Heart right ventricle (tissue), 16 donors: ENCODE measurements around the gene KDM6A. TPM values are rescaled to one million over a fixed set of nuclear protein-coding genes. Genes with fewer than 3 reads are reported as not detected.

Experiments used
- ATAC-seq, 8 donors: fragments of 200-7000 bp; cut with Tn5 transposase; one replicate each; pipeline ENCODE4 v1.9.1; 2020; ENCODE audit warnings: mild to moderate bottlenecking in 8 of 8, moderate library complexity in 8 of 8, moderate number of reproducible peaks in 1 of 8
- DNase-seq, 2 donors: peaks; one replicate each; pipeline ENCODE4 v3.0.0-alpha.2; 2020
- H3K27ac ChIP-seq, 10 donors: fragments of 200-600 bp; sonication (generic) in 2 of 10; one replicate each; pipeline versions ENCODE4 v1.5.0 to v1.8.0; 2020 to 2022; ENCODE audit warnings: mild to moderate bottlenecking in 3 of 10
- H3K27me3 ChIP-seq, 7 donors: fragments of 200-600 bp; one replicate each; pipeline ENCODE4 v1.8.0; 2021 to 2022; ENCODE audit warnings: mild to moderate bottlenecking in 2 of 7
- H3K36me3 ChIP-seq, 9 donors: fragments of 200-600 bp; sonication (generic) in 1 of 9; one replicate each; pipeline versions ENCODE4 v1.5.0 to v1.8.0; 2020 to 2022; ENCODE audit warnings: mild to moderate bottlenecking in 2 of 9
- H3K4me1 ChIP-seq, 9 donors: fragments of 200-600 bp; sonication (generic) in 1 of 9; one replicate each; pipeline versions ENCODE4 v1.5.0 to v1.8.0; 2020 to 2022; ENCODE audit warnings: mild to moderate bottlenecking in 4 of 9
- H3K4me3 ChIP-seq, 10 donors: fragments of 200-600 bp; sonication (generic) in 2 of 10; one replicate each; pipeline versions ENCODE4 v1.5.0 to v1.8.0; 2020 to 2022; ENCODE audit warnings: mild to moderate bottlenecking in 7 of 10, moderate library complexity in 2 of 10
- H3K9me3 ChIP-seq, 11 donors: fragments of 200-600 bp in 10 of 11; sonication (generic) in 2 of 11; one replicate each; pipeline versions ENCODE4 v1.5.0 to v1.8.0; 2013 to 2022; ENCODE audit warnings: mild to moderate bottlenecking in 2 of 11, control low read depth in 1 of 11, moderate library complexity in 1 of 11
- CTCF ChIP-seq, 9 donors: fragments of 200-600 bp; sonication (generic) in 2 of 9; IDR thresholded peaks; one replicate each; pipeline versions ENCODE4 v1.5.0 to v1.8.0; 2021 to 2022; ENCODE audit warnings: antibody characterized with exemption in 9 of 9, mild to moderate bottlenecking in 5 of 9, moderate library complexity in 1 of 9
- WGBS, 2 donors: extraction: QIAGEN DNeasy Blood & Tissue Kit; methylation state at CpG; one replicate each; pipeline ENCODE4 v1.1.7; 2013; ENCODE audit warnings: inconsistent platforms in 1 of 2; 5-methylcytosine and 5-hydroxymethylcytosine counted together
- intact Hi-C, 10 donors: fragments of 100-400 bp; cut with DNase I; formaldehyde crosslinking; loops; one replicate each; pipeline versions ENCODE4 v1.11.1 to v1.14.2; 2022
- polyA plus RNA-seq, 2 donors: library from polyadenylated mRNA; stranded (reverse); fragments of 200-250 nt; gene quantifications; one replicate each; pipeline ENCODE4 v1.2.3, GENCODE V29; 2013
- total RNA-seq, 10 donors: library from RNA; stranded (reverse); fragmentation: NEBNext Ultra II Directional in 3 of 10; extraction: Animal tissue kit (Norgen Biotek cat#: 25700) in 3 of 10; gene quantifications; one replicate each; pipeline versions ENCODE4 v1.2.1 to v1.2.4, GENCODE V29; 2021 to 2023
- donor health status: Arrhythmogenic right ventricular cardiomyopathy.
- donor health status: ischemic (EF 13 %, LVEDD 7.1; RV severe dilation, severe dysfunction).
- donor health status: healthy with polysubstance abuse.
- donor health status: DM: no; HTN: yes; CAD: no.
- donor health status: DM: no; HTN: no; CAD: no.
- donor health status: ischemic (EF 25% LVEDD 6.9; RV normal size, moderate dysfunction).
- donor health status: ischemic (EF 25% LVEDD 5.7; RV mildly dilated, moderate dysfunction).
- donor health status: healthy.
- donor health status: DM: yes; HTN: yes; CAD: no.
- donor health status: Ischemic cardiomyopathy.
- donor health status: ischemic (EF 35%, LVEDD 5.7; RV mildly dilated, moderate dysfunction).
- donor health status: nonischemic (EF 11% LVEDD 7.7; RV severe dilation, severe dysfunction).
- donor health status: DM: yes; HTN: yes; CAD: no.
- donor health status: PGD.
- donor health status: ischemic (EF 29% LVEDD 5.4; RV normal size, mild dysfunction).
- donor health status: nonischemic (EF 23%, LVEDD 6.1; RV moderate dilation, normal function).

KDM6A gene
- total and polyA plus RNA-seq, 12 donors: 3.8 to 21.2 (median 11.8) TPM

- Histone ChIP-seq H3K4me1 (peaks cover 0 to 20% (median 0%) of the 10 kb centered on the region in 9 donors), H3K36me3 (peaks cover 0 to 7% (median 0%) of the 10 kb centered on the region in 9 donors), H3K27ac (no peak overlapping the region), H3K27me3 (no peaks in the 10 kb centered on the region), H3K9me3 (peaks cover 0 to 39% (median 17%) of the 10 kb centered on the region in 11 donors), H3K4me3 (no peak overlapping the region)
- no peak for DNase-seq
- ATAC-seq: no peak
- no peak for TF ChIP-seq CTCF (IDR thresholded peaks at IDR 0.05)
- intact Hi-C loops: no loop called here
These were observed 102.8 kb downstream of the KDM6A start for GRCh38 chrX:44975666-44976263.

GRCh38 chrX:44978976-44979375 lies 106.0 kb downstream of the KDM6A start:
- H3K4me1 ChIP-seq: peaks cover 0 to 14% (median 0%) of the 10 kb centered on the region in 9 donors
- H3K27ac ChIP-seq: no peak overlapping the region
- WGBS, 2 donors: 89 to 93% methylated on average over 3 of the region's 3 CpGs
- ATAC-seq: no peak
- no peak for TF ChIP-seq CTCF (IDR thresholded peaks at IDR 0.05)
- no peak overlapping the region for H3K4me3 ChIP-seq
- H3K27me3 ChIP-seq: no peaks in the 10 kb centered on the region
- DNase-seq: no peak
- peaks cover 0 to 27% (median 8%) of the 10 kb centered on the region in 11 donors for H3K9me3 ChIP-seq
- intact Hi-C loops: no loop called here
- peaks cover 0 to 7% (median 0%) of the 10 kb centered on the region in 9 donors for H3K36me3 ChIP-seq

GRCh38 chrX:44980403-44980802 lies 107.4 kb downstream of the KDM6A start:
- intact Hi-C loops: no loop called here
- Histone ChIP-seq H3K4me3 (no peak overlapping the region), H3K27me3 (no peaks in the 10 kb centered on the region), H3K4me1 (peaks cover 0 to 5% (median 0%) of the 10 kb centered on the region in 9 donors), H3K27ac (no peak overlapping the region), H3K36me3 (peaks cover 0 to 7% (median 0%) of the 10 kb centered on the region in 9 donors), H3K9me3 (peaks cover 0 to 22% (median 5%) of the 10 kb centered on the region in 11 donors)
- DNase-seq (no peak), ATAC-seq (no peak)
- 93% methylated on average over 6 of the region's 6 CpGs for WGBS, 2 donors
- TF ChIP-seq CTCF (IDR thresholded peaks at IDR 0.05): no peak

GRCh38 chrX:44980883-44981282 lies 107.9 kb downstream of the KDM6A start:
- DNase-seq (no peak), ATAC-seq (no peak)
- WGBS, 2 donors: 80 to 83% methylated on average over 2 of the region's 2 CpGs
- H3K4me3 ChIP-seq: no peak overlapping the region
- TF ChIP-seq CTCF (IDR thresholded peaks at IDR 0.05): no peak
- no peaks in the 10 kb centered on the region for H3K27me3 ChIP-seq
- intact Hi-C loops: no loop called here
- H3K36me3 ChIP-seq: peaks cover 0 to 3% (median 0%) of the 10 kb centered on the region in 9 donors
- peaks cover 0 to 5% (median 0%) of the 10 kb centered on the region in 9 donors for H3K4me1 ChIP-seq
- H3K27ac ChIP-seq: no peak overlapping the region
- H3K9me3 ChIP-seq: peaks cover 0 to 17% (median 2%) of the 10 kb centered on the region in 11 donors
